Right atrium auricular region (tissue), 2 donors: ENCODE measurements around the gene CSF3. TPM values are rescaled to one million over a fixed set of nuclear protein-coding genes. Genes with fewer than 3 reads are reported as not detected.

Experiments used
- DNase-seq: peaks from one replicate; pipeline ENCODE4 v3.0.0-alpha.2; 2019; ENCODE audit warnings: low spot score
- H3K27ac ChIP-seq, 2 donors: fragments of 200-600 bp; sonication (generic); 1 replicate in 1 of 2; 2 replicates in 1 of 2; pipeline ENCODE4 v1.5.1; 2016 to 2019
- H3K27me3 ChIP-seq, 2 donors: fragments of 200-600 bp; sonication (generic); one replicate each; pipeline versions ENCODE4 v1.5.1 to v1.6.0; 2017 to 2019
- H3K36me3 ChIP-seq: fragments of 200-600 bp; sonication (generic); one replicate; pipeline ENCODE4 v1.5.1; 2016
- H3K4me1 ChIP-seq, 2 donors: fragments of 200-600 bp; sonication (generic); one replicate each; pipeline versions ENCODE4 v1.5.1 to v1.6.0; 2017 to 2019
- H3K4me3 ChIP-seq, 2 donors: fragments of 200-600 bp; sonication (generic); 1 replicate in 1 of 2; 2 replicates in 1 of 2; pipeline ENCODE4 v1.5.1; 2017 to 2019; ENCODE audit warnings: mild to moderate bottlenecking in 1 of 2, moderate library complexity in 1 of 2
- H3K9me3 ChIP-seq, 2 donors: fragments of 200-600 bp; sonication (generic); one replicate each; pipeline ENCODE4 v1.5.1; 2019
- CTCF ChIP-seq, 2 donors: fragments of 200-600 bp; sonication (generic); IDR thresholded peaks; one replicate each; pipeline ENCODE4 v1.5.1; 2019; ENCODE audit warnings: antibody characterized with exemption in 2 of 2
- total RNA-seq, 2 donors: library from RNA; depleted of rRNA; stranded (reverse); fragments of >200 nt; gene quantifications; one replicate each; pipeline ENCODE4 v1.1.0, GENCODE V29; 2016

Gene CSF3
- total RNA-seq, 2 donors from 2014 or later, result 1.3 TPM; not detected in 1

DNA sequence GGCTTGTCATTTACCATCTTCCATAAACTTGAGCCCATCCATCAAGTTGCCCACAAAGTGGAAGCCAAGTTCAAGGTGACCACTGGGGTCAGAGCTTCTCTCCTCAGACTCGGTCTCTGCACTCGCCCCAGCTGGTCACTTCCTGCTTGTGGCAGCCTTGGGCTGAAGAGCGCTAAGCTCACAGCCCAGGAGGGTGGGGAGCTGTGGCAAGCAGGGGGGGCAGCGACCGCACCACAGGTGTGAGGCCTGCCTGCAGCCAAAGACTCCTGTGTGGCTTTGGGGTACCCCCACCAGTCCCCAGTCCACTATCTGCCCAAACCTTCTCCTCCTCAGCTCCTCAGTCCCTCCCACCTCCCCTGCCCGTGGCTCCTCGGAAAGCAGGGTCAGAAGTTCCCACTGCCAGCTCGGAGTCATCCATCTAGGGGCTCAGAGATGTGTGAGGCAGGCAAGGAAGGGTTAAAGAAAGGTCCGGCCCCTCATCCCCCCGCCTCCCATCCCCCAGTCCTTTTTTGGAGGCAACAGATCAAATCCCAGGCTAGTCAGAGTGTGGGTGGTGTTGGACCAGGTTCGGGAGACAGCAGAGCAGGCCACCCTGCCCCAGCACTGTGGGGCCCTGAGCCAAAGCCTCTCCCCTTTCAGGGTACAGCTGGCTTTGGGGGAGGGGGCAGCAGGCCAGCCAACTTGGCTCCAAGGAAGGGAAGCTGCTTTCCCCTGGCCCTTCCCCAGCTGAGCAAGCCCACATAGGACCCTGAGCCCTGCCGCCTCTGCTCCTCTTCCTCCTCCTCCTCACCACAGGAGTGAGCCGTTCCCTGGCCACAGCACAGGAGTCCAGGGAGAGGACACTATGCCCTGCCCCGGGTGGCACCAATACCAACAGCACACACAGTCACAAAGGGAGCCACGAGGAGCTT, 3.2 kb downstream of the CSF3 start:
- H3K27ac ChIP-seq, result peak overlapping the region; percentile 51 to 56

DNA sequence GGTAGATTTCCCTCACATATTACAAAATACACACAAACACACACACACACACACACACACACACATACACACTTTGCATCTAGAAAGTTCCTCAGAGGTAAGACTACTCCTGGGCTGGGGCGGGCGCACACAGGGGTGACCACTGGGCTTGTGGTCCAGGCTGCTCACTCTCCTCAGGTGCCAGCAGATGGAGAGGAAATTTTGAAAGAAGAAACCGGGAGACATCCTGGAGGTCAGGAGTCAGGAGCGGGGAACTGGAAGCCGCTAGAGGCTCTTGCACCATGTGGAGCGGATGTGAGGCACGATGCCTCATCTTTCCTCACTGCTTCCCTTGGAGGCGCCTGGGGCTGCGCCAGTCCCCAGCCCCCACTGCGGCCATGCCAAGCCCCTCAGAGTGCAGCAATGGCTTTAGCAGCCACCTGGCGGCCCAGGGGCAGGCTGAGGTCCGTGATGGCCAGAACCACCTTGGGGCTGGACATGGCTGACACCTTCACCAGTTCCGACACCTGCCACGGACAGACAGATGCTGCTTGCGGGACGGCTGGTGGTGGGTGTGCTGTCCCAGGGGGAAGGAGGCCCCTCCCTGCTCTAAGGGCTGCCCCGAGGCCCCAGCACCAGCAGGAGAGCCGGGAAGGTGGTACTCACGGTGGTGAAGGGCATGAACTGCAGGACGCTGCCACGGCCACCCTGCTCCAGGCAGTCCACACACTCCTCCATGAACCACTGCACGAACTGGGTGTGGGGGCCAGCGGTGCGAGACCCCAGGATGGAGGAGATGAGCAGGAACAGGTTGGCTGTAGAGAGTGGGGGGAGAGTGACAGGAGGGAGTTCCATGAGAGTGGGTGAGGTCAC, 4.1 kb downstream of the CSF3 start:
- no peak overlapping the region for H3K4me3 ChIP-seq
- H3K4me1 ChIP-seq, result peaks cover 0 to 58% of the 10 kb centered on the region in 2 donors
- H3K36me3 ChIP-seq, result peaks cover 44% of the 10 kb centered on the region
- peak overlapping the region; percentile 51 to 56 for H3K27ac ChIP-seq
- no peaks in the 10 kb centered on the region for H3K27me3 ChIP-seq
- no peak for TF ChIP-seq CTCF (IDR thresholded peaks at IDR 0.05)
- H3K9me3 ChIP-seq, result no peaks in the 10 kb centered on the region
- no peak for DNase-seq

More for the DNA sequence above, 3.2 kb downstream of the CSF3 start:
- Histone ChIP-seq H3K4me1 (peaks cover 0 to 65% of the 10 kb centered on the region in 2 donors), H3K9me3 (no peaks in the 10 kb centered on the region), H3K36me3 (peaks cover 38% of the 10 kb centered on the region), H3K27me3 (no peaks in the 10 kb centered on the region), H3K4me3 (no peak overlapping the region)
- TF ChIP-seq CTCF (IDR thresholded peaks at IDR 0.05), result no peak
- no peak for DNase-seq

GRCh38 chr17:40020146-40020545, 4.9 kb downstream of the CSF3 start:
- TF ChIP-seq CTCF (IDR thresholded peaks at IDR 0.05), result no peak
- no peak for DNase-seq
- Histone ChIP-seq H3K9me3 (no peaks in the 10 kb centered on the region), H3K27ac (no peak overlapping the region), H3K4me1 (peaks cover 0 to 50% of the 10 kb centered on the region in 2 donors), H3K4me3 (no peak overlapping the region), H3K36me3 (peaks cover 52% of the 10 kb centered on the region), H3K27me3 (no peaks in the 10 kb centered on the region)

- no peak for DNase-seq
- peaks cover 65% of the 10 kb centered on the region for H3K36me3 ChIP-seq
Measured at GRCh38 chr17:40021451-40021971, 6.3 kb downstream of the CSF3 start.

More at GRCh38 chr17:40021451-40021971, 6.3 kb downstream of the CSF3 start:
- TF ChIP-seq CTCF (IDR thresholded peaks at IDR 0.05), result no peak
- H3K9me3 ChIP-seq, result no peaks in the 10 kb centered on the region
- peak overlapping the region in 1 of 2 donors; percentile 35 for H3K27ac ChIP-seq
- no peak overlapping the region for H3K4me3 ChIP-seq
- H3K27me3 ChIP-seq, result no peaks in the 10 kb centered on the region
- H3K4me1 ChIP-seq, result peaks cover 0 to 41% of the 10 kb centered on the region in 2 donors
